ENCODE measurements around the gene CLNK.

- TF ChIP-seq, protein P1, sequence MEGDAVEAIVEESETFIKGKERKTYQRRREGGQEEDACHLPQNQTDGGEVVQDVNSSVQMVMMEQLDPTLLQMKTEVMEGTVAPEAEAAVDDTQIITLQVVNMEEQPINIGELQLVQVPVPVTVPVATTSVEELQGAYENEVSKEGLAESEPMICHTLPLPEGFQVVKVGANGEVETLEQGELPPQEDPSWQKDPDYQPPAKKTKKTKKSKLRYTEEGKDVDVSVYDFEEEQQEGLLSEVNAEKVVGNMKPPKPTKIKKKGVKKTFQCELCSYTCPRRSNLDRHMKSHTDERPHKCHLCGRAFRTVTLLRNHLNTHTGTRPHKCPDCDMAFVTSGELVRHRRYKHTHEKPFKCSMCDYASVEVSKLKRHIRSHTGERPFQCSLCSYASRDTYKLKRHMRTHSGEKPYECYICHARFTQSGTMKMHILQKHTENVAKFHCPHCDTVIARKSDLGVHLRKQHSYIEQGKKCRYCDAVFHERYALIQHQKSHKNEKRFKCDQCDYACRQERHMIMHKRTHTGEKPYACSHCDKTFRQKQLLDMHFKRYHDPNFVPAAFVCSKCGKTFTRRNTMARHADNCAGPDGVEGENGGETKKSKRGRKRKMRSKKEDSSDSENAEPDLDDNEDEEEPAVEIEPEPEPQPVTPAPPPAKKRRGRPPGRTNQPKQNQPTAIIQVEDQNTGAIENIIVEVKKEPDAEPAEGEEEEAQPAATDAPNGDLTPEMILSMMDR (IDR thresholded peaks at IDR 0.05), result no peak
- no peak for TF ChIP-seq POLR2AphosphoS5 (IDR thresholded peaks at IDR 0.05; ENCODE audit: insufficient read depth in 1 of 2, low read depth in 1 of 2)
These were observed 192.1 kb downstream of the CLNK start for GRCh38 chr4:10492464-10492863.
